Astrocyte (in vitro differentiated cells and primary cell): Measurements from ENCODE around the gene DYSF. TPM values are rescaled to one million over a fixed set of nuclear protein-coding genes. Genes with fewer than 3 reads are reported as not detected.

Source experiments
- DNase-seq: peaks from one replicate; pipeline ENCODE4 v3.0.0-alpha.2; 2010; ENCODE audit warnings: low read depth
- FAIRE-seq: peaks from 2 replicates; lab custom pipeline; 2011; peaks lifted over from hg19 to GRCh38; lab: Jason Lieb, UNC
- H2AFZ ChIP-seq: 2 replicates; pipeline ENCODE4 v1.6.0; 2012; ENCODE audit warnings: low read depth, low read length, inconsistent platforms
- H3K27ac ChIP-seq: 2 replicates; pipeline ENCODE4 v1.5.1; 2011; ENCODE audit warnings: low read depth, low read length, inconsistent platforms
- H3K27me3 ChIP-seq: 2 replicates; pipeline ENCODE4 v1.6.0; 2011; ENCODE audit warnings: low read length, inconsistent platforms; ENCODE audit not compliant: insufficient read depth
- H3K36me3 ChIP-seq: 2 replicates; pipeline ENCODE4 v1.5.1; 2011; ENCODE audit warnings: low read length, inconsistent platforms; ENCODE audit not compliant: insufficient read depth
- H3K4me1 ChIP-seq: 2 replicates; pipeline ENCODE4 v1.5.1; 2011; ENCODE audit warnings: low read length, inconsistent platforms; ENCODE audit not compliant: insufficient read depth
- H3K4me2 ChIP-seq: 2 replicates; pipeline ENCODE4 v1.6.0; 2012; ENCODE audit warnings: low read length, inconsistent platforms
- H3K4me3 ChIP-seq: 2 replicates; pipeline ENCODE4 v1.5.1; 2011; ENCODE audit warnings: low read depth, mild to moderate bottlenecking, low read length, inconsistent platforms; ENCODE audit not compliant: insufficient read depth
- H3K79me2 ChIP-seq: 2 replicates; pipeline ENCODE4 v1.6.0; 2012; ENCODE audit warnings: mild to moderate bottlenecking, low read length, inconsistent platforms; ENCODE audit not compliant: insufficient read depth
- H3K9ac ChIP-seq: 2 replicates; pipeline ENCODE4 v1.6.0; 2012; ENCODE audit warnings: mild to moderate bottlenecking, low read length, inconsistent platforms
- H3K9me3 ChIP-seq: 2 replicates; pipeline ENCODE4 v1.5.1; 2012; ENCODE audit warnings: low read depth, mild to moderate bottlenecking, low read length, inconsistent platforms; ENCODE audit not compliant: insufficient read depth
- H4K20me1 ChIP-seq: 2 replicates; pipeline ENCODE4 v1.6.0; 2012; ENCODE audit warnings: low read length, inconsistent platforms; ENCODE audit not compliant: insufficient read depth
- H3K27ac Mint-ChIP-seq: one replicate; pipeline ENCODE4 v1.8.0; 2021; ENCODE audit warnings: mild to moderate bottlenecking, mixed read lengths; ENCODE audit not compliant: unreplicated experiment
- H3K27me3 Mint-ChIP-seq: one replicate; pipeline ENCODE4 v1.8.0; 2021; ENCODE audit warnings: low read depth, mixed read lengths; ENCODE audit not compliant: unreplicated experiment
- H3K36me3 Mint-ChIP-seq: one replicate; pipeline ENCODE4 v1.8.0; 2021; ENCODE audit warnings: low read depth, mixed read lengths; ENCODE audit not compliant: unreplicated experiment
- H3K4me1 Mint-ChIP-seq: one replicate; pipeline ENCODE4 v1.8.0; 2021; ENCODE audit warnings: low read depth, mixed read lengths; ENCODE audit not compliant: unreplicated experiment
- H3K4me3 Mint-ChIP-seq: one replicate; pipeline ENCODE4 v1.8.0; 2021; ENCODE audit warnings: mild to moderate bottlenecking, moderate library complexity, mixed read lengths; ENCODE audit not compliant: unreplicated experiment
- H3K9me3 Mint-ChIP-seq: one replicate; pipeline ENCODE4 v1.8.0; 2021; ENCODE audit warnings: mild to moderate bottlenecking, mixed read lengths; ENCODE audit not compliant: unreplicated experiment
- CTCF ChIP-seq: IDR thresholded peaks from 2 replicates; pipeline ENCODE4 v1.5.1; 2011; ENCODE audit warnings: low read depth, mild to moderate bottlenecking, inconsistent platforms, low read length, moderate library complexity; ENCODE audit not compliant: insufficient read depth
- EZH2 ChIP-seq: IDR thresholded peaks from 2 replicates; pipeline ENCODE4 v1.6.1; 2012; ENCODE audit warnings: mild to moderate bottlenecking, low read length, inconsistent platforms; ENCODE audit not compliant: insufficient read depth
- total RNA-seq: library from RNA; stranded (reverse); gene quantifications from 2 replicates; pipeline ENCODE4 v1.2.1, GENCODE V29; 2021

DYSF gene
- total RNA-seq, 1 donor from 2014 or later, result 123 TPM

- peaks cover 4% of the 10 kb centered on the region for H3K27me3 Mint-ChIP-seq
- TF ChIP-seq EZH2, result no peak
- no peak for TF ChIP-seq CTCF
- peaks cover 41% of the 10 kb centered on the region for H3K36me3 Mint-ChIP-seq
- peaks cover 5% of the 10 kb centered on the region for H3K9me3 ChIP-seq
- no peak overlapping the region for H3K27ac ChIP-seq
- no peak overlapping the region for H3K4me3 Mint-ChIP-seq
- DNase-seq, result no peak
- peaks cover 8% of the 10 kb centered on the region for H3K4me1 Mint-ChIP-seq
- H3K9ac ChIP-seq, result no peak overlapping the region
- no peak overlapping the region for H2AFZ ChIP-seq
- H3K4me2 ChIP-seq, result no peak overlapping the region
- H3K27ac Mint-ChIP-seq, result no peak overlapping the region
- no peak for FAIRE-seq
- H3K4me1 ChIP-seq, result no peaks in the 10 kb centered on the region
- H3K4me3 ChIP-seq, result no peak overlapping the region
- no peaks in the 10 kb centered on the region for H3K27me3 ChIP-seq
- H4K20me1 ChIP-seq, result no peaks in the 10 kb centered on the region
- no peaks in the 10 kb centered on the region for H3K36me3 ChIP-seq
- H3K9me3 Mint-ChIP-seq, result no peaks in the 10 kb centered on the region
- no peaks in the 10 kb centered on the region for H3K79me2 ChIP-seq
Measured at GRCh38 chr2:71570511-71570910, 117.2 kb downstream of the DYSF start.

GRCh38 chr2:71570951-71571460 lies 117.6 kb downstream of the DYSF start:
- Mint-ChIP-seq H3K9me3 (no peaks in the 10 kb centered on the region), H3K36me3 (peaks cover 43% of the 10 kb centered on the region), H3K4me3 (no peak overlapping the region), H3K27me3 (peaks cover 6% of the 10 kb centered on the region), H3K4me1 (peaks cover 4% of the 10 kb centered on the region), H3K27ac (no peak overlapping the region)
- H3K27me3 ChIP-seq, result no peaks in the 10 kb centered on the region
- H4K20me1 ChIP-seq, result no peaks in the 10 kb centered on the region
- DNase-seq (no peak), FAIRE-seq (no peak)
- no peaks in the 10 kb centered on the region for H3K79me2 ChIP-seq
- no peak overlapping the region for H3K27ac ChIP-seq
- no peak for TF ChIP-seq EZH2
- TF ChIP-seq CTCF, result no peak
- H3K9me3 ChIP-seq, result peaks cover 5% of the 10 kb centered on the region
- H2AFZ ChIP-seq, result no peak overlapping the region
- H3K4me2 ChIP-seq, result no peak overlapping the region
- no peak overlapping the region for H3K4me3 ChIP-seq
- H3K36me3 ChIP-seq, result no peaks in the 10 kb centered on the region
- no peaks in the 10 kb centered on the region for H3K4me1 ChIP-seq
- no peak overlapping the region for H3K9ac ChIP-seq

- Histone ChIP-seq H3K36me3 (no peaks in the 10 kb centered on the region), H3K9me3 (peaks cover 5% of the 10 kb centered on the region), H3K4me2 (no peak overlapping the region), H3K79me2 (no peaks in the 10 kb centered on the region), H3K9ac (no peak overlapping the region), H3K4me3 (no peak overlapping the region), H3K4me1 (no peaks in the 10 kb centered on the region), H3K27ac (no peak overlapping the region), H4K20me1 (no peaks in the 10 kb centered on the region), H3K27me3 (no peaks in the 10 kb centered on the region), H2AFZ (no peak overlapping the region)
- Mint-ChIP-seq H3K27ac (no peak overlapping the region), H3K9me3 (no peaks in the 10 kb centered on the region), H3K4me1 (peaks cover 2% of the 10 kb centered on the region), H3K36me3 (peaks cover 45% of the 10 kb centered on the region), H3K27me3 (peaks cover 8% of the 10 kb centered on the region), H3K4me3 (no peak overlapping the region)
- TF ChIP-seq CTCF, result no peak
- no peak for TF ChIP-seq EZH2
- FAIRE-seq, result no peak
- DNase-seq, result no peak
Measured at GRCh38 chr2:71571945-71572344, 118.6 kb downstream of the DYSF start.
